ENCODE data around the gene GPR15LG.

The GPR15LG gene

DNA sequence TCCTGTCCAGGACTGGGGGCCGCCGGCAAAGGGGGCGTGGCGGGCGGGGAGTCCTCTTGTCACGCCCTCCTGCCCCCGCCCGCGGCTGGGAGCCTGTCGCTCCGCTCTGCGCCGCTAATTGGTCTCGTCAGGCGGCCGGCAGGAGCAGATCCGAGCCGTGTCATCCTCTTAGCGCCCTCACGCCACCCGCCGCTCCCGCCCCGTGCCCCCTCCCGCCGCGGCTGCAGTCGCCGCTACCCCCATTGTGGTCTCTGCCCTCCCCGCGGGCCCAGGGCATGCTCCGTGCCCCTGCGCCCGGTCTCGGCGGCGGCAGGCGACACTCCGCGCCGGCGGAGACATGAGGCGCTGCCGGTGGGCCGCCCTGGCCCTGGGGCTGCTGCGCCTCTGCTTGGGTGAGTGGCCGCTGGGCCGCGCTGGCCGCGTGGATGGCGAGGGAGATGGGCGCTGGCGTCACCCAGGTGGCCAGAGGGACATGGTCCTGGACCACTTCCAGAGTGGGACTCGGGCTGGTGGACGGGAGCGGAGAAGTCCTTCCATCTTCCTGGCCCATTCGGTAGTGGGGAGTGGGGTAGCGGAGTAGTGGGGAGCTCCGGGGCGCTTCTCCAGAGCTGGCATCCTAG, 20.9 kb downstream of the GPR15LG start, which contains the start of gene CDHR1:
Gene CDHR1, plus strand, starts transcription at position 114 of the 620 bp plus-strand sequence. Its CDS starts 224 bp downstream, at position 338.
- no peak for DNase-seq

DNA sequence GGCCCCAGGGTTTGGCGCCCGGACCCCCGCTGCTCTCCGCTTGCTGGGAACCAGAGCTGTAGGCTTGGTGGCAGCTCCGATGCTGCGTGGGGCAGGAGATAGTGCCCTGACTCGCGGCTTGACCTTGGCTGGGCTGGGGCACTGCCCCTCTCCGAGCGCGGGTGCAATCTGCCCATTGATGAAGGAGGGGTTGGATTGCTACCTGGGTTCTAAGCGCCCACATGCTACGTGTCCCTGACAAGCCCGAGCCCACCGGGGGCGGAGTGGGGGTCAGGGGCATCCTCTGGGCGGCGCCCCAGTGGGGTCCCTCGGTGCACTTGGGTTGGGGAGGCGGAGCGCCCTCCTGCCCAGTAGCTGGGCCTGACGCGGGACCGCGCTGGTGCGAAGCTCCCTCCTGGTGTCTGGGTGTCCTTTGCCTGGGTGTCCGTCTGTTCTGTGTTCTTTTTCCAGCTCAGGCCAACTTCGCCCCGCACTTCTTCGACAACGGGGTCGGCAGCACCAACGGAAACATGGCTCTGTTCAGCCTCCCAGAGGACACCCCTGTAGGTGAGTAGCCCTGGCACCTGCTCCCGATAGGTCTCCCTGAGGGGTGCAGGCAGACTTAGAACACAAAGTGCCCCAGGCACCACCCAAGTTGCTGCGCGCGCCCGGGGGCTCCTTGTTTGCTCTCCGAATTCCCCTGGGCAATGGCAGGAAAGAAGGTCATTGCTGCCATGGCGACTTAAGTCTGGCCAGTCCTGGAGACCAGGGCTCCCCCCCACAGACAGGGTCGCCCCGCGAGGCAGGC, 21.6 kb downstream of the GPR15LG start:
- DNase-seq, result no peak

DNA sequence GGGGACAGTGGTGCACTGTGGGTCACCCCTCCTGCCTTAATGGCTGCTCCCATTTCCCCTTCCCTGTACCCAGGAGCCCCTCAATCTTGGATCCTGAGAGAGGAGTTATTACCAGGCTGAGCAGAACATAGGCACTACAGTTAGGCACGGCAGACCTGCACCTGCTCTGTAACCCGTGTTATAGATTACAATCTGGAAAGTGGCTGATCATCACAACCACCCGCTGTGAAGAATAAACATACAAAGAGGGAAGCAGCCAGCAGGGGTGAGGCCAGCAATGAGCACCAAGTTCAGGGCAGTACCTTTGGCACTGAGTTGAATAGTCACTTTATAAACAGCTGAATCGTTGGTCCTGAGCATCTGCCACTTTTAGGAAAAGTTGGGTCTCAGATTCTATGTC, 22.5 kb downstream of the GPR15LG start:
- DNase-seq, result no peak

DNA sequence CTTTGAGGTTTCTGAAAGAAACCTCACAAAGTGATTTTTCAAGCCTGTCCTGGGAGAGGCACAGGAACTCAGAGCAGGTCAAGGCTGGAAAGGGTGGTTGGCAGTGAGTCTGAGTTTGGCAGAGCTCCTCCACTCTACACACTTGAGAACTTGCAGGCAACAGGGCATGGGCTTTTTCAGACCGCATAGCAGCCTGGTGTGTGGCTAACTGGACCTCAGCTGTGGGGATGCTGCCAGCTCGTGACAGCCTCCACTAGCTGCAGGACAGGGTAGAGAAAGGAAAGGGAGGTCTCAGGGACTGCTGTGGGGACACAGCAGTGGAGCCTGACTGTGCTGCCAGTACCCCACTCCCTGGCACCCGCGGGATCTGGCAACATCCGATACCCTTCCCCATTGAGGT, 23.3 kb downstream of the GPR15LG start:
- no peak for DNase-seq

DNA sequence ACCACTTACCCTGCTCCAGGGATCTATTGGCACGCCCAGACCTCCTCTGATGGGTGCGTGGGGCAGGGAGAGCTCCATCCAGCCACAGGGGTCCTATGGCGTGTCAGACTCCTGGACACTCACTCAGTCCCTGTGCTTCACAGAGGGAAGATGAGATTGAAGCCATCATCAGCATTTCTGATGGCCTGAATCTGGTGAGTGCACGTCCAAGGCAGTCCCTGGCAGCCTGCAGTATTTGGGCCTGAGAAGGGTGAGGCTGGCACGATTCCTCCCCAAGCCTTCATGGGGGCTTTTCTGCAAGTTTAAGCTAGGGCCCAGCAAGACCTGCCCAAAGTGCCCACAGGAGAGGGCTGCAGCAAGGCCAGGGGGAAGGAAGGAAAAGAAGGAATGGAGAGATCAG, 24.0 kb downstream of the GPR15LG start:
- DNase-seq, result no peak

DNA sequence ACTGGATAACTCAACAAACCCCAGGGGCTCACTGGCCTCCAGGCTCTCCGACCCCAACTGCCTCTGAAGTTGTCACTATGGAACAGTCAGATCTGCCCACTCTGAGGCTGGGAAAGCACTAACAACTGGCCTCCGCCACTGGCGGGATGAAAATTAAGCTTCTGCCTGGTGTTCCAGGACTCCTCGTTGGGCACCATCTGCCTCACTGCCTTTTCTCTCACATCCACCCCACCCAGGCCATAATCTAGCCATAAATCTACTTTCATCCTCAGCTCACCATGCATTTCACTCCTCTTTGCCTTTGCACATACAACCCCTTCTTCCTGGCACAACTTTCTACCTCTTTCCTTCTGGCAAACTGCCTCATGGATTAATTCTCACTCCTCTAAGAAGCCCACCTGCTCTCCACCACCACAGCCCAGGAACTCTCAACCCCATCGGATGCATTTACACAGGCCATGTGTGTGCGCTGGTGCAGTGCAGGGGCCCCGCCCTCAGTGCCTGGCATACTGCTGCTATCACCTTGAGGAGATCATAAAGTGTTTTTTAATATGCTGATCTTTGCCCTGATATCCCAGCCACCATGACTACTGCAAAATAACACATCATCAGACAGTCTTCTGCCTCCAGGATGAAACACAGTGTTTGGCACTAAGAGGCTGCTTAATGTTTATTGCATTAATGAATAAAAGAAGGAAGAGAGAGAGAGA, 24.8 kb downstream of the GPR15LG start:
- no peak for DNase-seq

DNA sequence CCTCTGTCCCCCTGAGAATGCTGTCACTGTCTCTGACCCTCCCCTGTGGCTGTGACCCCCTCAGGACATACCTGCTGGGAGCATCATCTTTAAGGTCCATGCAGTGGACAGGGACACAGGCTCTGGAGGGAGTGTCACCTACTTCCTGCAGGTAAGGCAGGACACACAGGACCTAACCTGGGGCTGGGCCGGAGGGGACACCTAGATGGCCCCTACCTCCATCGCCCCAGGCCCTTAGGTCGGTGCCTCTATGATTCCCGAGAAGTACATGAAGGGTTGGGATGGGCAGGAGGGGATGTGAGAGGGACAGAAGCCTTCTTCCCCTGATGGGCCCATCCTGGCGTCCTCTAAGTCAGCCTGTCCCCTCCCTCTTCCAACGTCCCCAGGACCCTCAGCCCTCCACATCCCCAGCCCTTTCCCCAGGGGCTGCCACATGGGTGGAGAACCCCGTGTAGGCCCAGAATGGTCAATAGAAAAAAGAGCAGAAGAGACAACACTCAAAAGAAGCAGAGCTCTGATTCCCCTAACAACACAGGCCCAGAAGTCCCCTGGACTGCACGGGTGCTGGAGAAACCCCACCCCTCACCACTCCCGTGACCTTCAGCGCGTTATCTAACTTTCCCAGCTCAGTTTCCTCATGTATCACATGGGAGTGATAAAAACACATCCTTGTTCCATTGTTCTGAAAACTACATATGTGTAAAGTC, 27.1 kb downstream of the GPR15LG start:
- no peak for DNase-seq

DNA sequence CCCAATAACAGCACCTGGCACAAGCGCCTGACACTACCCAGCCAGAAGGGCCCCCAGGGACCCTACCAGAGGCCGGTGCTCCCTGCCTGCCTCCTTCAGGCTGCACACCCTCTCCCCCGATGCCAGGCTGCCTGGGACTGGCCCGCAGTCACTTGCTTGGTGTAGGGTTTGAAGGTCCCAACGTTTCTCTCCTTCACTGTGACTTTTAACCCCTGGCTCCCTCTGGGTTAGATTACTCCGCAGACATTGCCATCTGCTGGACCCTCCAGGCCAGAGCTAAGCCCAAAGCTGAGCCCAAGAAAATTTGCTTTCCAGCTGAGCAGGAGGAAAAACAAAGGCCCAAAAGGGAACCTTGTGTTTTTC, 27.6 kb downstream of the GPR15LG start:
- DNase-seq, result no peak

DNA sequence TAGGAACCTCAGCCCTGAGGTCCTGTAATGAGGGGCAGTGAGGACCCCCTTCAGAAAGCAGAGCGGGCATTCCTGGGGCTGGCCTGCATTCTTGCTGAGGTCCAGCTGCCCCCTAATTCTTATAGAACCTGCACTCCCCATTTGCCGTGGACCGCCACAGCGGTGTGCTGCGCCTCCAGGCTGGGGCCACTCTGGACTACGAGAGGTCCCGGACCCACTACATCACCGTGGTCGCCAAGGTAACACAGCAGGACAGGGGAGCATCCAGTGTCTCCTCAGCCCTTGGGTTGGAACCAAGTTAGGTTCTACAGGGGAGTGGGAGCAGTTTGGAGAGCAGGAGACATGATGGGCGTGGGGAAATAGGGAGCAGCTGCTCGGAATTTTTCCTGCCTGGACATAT, 28.1 kb downstream of the GPR15LG start:
- no peak for DNase-seq

DNA sequence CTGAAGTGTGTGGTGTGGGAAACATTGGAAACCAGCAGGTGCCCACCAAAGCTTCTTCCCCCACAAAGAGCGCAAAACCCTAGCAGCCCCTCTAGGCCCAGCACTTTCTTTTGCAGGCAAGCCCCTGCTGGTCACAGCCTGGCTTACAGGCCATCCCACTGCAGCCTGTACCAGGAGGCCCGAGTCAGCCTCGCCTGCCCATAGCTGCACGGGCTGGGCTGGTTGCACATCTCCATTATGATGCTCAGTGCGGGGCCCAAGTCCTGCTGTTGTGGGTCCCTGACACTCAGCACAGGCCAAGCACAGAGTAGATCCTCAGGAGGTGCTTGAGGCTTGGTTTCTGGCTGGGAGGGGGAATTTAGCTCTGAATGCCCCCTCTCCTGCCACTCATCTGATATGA, 28.7 kb downstream of the GPR15LG start:
- no peak for DNase-seq

DNA sequence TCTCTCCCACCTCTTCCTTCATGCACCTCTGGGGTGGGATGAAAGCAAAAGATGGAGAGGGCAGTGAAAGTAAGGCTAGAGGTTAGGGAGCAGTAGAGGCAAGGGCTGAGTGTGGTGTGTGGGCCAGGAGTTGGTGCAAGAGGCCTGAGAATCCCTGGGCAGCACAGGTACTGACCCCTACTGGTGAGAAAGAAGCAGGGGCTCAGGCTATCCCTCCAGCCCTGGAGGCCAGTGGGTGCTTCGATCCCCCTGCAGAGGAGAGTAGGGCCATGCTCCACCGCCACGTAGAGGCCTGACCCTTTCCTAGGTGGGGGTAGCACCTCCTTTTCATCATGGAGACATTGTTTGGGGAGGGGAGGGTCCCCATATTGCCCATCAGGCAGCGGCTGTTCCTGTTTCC, 30.5 kb downstream of the GPR15LG start:
- peak; percentile 6 for DNase-seq

DNA sequence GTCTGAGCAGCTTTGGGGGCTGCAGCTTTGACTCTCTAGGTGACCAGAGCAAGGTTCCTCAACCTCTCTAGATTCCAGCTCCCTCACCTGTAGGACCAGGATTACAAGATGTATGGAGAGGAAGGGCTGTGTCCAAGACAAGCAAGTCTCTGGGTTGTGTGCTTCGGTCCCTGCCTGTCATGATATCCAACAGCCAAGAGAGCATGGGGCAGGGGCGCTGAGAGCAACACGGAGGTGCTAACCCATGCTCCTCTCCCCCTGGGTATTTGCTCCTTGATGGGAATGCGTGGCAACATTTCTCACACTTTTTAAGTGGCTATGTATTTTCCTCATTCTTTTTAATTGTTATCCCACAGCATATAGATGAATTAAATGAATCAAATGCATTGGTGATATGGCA, 31.0 kb downstream of the GPR15LG start:
- no peak for DNase-seq

DNA sequence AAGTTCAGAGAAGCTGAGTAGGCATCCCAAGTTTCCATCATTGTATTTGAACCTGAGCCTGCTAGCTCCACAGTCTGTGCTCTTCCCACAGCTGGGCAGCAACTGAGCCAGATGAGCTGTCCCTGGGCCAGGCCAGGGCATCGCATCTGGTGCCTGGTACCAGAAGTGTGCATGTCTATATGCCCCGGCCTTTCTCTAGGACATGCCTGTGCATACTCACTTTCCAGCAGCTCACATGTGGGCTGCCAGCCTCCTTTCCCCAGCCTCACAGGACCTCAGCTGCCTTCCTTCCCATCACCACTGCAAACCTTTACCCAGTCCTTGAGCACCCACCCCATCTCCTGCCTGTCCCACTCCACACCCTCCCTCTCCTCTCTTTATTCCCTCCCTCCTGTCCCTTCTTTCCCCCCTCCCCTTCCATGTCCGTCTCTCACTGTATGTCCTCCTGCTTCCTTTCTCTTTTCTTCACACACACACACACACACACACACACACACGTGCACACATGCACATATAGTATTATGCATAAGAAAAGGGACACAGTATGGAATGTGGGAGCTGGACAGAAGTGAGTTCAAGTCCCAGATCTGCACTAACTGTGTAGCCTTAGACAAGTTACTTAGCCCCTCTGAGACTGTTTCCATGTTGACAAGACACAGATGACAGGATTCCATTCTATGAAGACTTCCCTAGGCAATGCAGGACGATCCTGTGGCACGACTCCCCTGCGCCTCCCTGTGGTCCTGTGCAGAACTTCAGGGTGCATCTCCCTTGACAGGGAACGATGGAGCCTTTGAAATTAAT, 31.6 kb downstream of the GPR15LG start:
- peak; percentile 52 for DNase-seq

DNA sequence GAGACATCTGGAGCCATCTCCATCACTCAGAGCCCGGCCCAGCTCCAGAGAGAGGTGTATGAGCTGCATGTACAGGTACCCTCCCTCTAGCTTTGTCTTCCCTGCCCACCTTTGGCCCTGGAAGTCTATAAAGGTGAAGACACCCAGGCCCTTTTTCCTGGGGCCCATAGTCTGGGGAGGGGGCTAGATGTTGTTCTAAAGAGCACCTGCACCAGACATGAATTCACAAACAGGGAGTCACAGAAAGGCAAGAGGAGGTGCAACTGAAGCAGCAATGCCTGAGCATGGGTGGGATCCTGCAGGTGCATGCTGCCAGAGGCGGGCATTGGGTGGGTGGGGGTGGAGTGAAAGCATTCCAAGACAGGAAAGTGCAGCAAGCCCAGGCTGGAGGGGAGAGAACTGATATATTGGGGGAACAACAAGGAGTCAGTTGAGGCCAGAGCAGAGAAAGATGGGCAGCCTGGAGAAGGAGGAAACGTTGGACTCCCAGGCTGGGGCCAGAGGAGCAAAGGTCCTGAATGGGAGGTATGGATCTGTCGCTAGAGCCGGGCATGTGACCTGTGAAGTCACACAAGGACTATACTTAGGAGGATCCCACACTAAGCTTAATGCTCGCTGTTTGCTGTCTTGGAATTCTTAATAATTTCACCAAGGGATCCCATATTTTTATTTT, 32.4 kb downstream of the GPR15LG start:
- no peak for DNase-seq

DNA sequence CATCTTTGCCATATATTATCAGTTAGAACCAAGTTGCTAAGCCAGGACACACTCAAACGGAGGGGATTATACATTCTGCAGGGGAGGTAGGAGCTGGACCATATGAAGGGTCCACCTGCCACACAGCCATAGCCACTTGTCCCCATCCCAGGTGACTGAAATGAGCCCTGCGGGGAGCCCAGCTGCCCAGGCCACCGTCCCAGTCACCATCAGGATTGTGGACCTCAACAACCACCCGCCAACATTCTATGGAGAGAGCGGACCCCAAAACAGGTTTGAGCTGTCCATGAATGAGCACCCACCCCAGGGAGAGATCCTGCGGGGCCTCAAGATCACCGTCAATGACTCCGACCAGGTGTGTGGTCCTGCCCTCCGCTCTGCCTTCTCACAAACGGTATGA, 34.4 kb downstream of the GPR15LG start:
- DNase-seq, result no peak

DNA sequence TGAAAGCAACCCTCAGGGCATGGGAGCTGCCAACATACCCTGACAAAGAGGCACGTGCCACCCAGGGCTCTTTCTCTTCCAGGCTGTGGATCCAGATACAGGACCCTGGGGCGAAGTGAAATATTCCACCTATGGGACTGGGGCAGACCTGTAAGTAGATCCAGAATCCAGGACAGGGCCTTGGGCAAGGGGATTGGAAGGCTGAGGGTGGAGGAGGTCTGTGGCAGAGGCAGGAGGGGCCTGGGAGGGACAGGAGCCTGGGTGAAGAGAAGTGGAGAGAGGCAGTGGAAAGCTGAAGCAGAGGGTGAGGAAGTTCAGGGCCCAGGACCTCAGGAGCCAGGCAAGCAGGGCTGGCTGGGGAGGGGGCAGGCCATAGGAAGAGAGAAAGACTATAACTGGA, 38.0 kb downstream of the GPR15LG start:
- no peak for DNase-seq

DNA sequence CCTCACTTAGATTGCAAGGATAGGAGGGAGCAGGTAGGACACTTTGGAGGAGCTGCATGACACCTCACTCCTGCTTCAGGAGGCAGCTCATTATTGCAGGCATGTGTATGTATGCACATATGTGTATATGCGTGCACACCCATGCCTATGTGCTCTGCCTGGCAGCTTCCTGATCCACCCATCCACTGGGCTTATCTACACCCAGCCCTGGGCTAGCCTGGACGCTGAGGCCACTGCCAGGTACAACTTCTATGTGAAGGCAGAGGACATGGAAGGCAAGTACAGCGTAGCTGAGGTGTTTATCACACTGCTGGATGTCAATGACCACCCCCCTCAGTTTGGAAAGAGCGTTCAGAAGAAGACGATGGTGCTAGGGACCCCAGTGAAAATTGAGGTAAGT, 38.4 kb downstream of the GPR15LG start:
- no peak for DNase-seq

DNA sequence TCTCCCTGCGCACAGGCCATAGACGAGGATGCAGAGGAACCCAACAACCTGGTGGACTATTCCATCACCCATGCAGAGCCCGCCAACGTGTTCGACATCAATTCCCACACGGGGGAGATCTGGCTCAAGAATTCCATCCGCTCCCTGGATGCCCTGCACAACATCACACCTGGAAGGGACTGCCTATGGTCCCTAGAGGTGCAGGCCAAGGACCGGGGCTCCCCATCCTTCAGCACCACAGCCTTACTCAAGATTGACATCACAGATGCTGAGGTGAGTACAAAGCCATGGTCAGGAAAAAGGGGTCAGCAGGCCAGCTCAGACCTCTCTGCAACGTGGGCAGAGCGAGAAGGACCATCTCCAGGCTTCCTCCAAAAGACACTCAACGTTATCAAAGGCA, 39.5 kb downstream of the GPR15LG start:
- no peak for DNase-seq

DNA sequence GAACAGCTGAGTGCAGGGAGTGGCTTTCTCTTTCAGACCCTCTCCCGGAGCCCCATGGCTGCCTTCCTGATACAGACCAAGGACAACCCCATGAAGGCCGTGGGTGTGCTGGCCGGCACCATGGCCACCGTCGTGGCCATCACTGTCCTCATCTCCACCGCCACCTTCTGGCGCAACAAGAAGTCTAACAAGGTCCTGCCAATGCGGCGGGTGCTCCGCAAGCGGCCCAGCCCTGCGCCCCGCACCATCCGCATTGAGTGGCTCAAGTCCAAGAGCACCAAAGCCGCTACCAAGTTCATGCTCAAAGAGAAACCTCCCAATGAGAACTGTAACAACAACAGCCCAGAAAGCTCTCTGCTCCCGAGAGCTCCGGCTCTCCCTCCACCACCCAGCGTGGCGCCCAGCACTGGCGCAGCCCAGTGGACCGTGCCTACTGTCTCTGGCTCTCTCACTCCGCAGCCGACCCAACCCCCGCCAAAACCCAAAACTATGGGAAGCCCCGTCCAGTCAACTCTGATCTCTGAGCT, 40.5 kb downstream of the GPR15LG start:
- DNase-seq, result no peak

DNA sequence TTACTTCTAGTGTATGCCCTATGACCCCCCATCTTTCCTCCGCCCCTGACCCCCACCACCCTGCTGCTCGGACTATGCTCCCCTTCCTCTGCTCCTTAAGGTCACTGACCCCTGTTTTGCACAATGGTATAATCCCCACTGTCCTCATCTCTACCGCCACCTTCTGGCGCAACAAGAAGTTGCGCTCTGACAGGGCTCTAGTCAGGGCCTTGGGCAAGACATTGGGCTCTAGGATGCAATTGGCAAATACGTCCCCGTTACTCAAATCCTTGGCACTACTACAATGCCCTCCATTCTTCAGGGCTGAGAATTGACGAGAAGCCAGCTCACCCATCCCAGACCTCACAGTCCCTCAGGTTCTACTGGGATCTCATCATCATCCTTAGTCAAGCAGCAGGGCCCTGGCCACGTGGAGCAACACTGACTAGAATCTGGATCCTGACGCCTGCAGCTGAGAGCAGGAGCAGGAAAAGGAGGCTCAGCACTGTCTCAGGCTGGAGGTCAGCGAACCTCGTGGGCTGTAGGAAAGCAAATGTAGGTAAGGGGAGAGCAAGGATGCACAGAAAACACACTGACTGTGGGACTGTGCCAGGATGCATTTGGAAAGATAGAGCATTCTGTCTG, 41.1 kb downstream of the GPR15LG start:
- peak; percentile 27 for DNase-seq

DNA sequence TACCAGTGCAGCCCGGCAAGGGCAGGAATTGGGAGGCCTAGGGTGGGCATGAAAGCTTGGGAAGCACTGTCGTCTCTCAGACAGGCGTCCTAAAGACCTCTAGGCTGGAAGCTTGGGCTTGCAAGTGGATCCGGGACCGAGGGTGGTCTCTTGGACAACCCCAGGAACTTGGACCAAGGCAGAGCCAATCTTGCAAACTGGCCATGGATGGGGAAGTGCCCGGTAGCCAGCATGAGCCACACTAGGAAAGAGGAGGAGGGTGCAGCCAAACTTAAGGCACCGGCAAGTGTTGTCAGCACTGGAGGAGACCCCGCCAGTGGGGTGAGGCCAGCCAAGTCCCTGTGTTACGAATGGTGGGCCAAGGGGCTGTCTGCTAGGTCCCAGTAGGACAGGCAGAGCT, 43.2 kb downstream of the GPR15LG start:
- no peak for DNase-seq

All from inflammatory macrophage treated with lipopolysaccharide for 4 hours (primary cell).